GM18511 (cell line): ENCODE results near the gene EPAS1.
A peak's percentile ranks its signal among the peaks of the same experiment; 100 is the strongest.

Experiments used
- ATAC-seq: cut with Tn5 transposase; IDR thresholded peaks from one replicate; pipeline ENCODE4 v1.9.1; 2021; ENCODE audit warnings: mild to moderate bottlenecking, moderate library complexity; ENCODE audit not compliant: unreplicated experiment

The EPAS1 gene

DNA sequence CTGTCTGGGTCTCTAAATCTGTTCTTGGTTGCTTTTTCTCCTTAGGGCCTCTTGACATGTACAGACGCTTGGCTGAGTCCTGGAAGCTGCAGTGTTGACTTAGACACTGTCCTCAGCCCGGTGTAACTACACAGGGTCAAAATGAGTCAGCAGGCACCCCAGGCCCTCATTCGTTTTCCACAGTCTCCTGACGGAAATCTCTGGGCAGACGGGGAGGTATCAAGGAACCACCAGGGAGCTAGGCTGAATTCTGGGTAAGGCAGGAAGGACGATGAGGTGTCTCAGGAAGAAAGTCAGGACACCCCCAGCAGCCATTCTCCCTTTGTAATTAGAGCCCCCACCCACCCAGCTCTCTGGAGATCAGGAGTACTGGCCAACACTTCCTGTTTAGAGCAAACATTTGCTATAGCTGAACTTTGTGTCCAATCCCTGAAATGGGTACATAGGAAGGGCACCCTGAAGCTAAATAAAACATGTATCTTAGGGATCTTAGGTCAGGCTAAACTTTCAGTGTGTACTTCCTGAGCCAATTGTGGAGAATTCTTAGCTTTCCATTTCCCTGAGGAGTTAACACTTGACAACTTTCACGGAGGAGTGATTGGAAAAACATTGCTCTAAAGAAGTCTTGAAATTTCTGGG, 23.9 kb upstream of the EPAS1 start:
- no peak for ATAC-seq

DNA sequence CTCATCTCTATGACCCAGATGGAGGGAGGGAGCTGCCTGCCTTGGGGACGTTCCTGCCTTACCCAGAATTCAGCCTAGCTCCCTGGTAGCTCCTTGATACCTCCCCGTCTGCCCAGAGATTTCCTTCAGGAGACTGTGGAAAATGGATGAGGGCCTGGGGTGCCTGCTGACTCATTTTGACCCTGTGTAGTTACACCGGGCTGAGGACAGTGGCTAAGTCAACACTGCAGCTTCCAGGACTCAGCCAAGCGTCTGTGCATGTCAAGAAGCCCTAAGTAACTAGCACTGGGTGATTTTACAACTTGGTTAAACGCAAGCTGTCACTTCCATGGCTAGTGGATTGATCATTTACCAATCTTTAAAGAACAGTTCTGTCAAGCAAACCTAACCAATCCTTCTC, 23.3 kb upstream of the EPAS1 start:
- ATAC-seq = no peak

DNA sequence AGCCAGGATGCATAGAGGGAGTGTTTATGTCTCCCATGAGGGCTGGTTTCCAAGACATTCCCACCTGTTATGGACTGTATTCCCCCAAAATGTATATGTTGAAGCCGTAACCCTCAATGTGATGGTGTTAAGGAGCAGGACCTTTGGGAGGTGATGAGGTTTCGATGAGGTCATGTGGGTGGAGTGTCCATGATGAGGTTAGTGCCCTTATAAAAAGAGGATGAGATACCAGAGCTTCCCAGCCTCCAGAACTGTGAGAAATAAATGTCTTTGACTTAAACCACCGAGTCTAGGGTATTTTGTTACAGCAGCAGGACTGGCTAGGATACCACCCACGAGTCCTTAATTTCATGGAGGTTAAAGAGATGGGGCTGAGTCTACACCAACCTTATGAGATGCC, 22.6 kb upstream of the EPAS1 start:
- no peak for ATAC-seq

DNA sequence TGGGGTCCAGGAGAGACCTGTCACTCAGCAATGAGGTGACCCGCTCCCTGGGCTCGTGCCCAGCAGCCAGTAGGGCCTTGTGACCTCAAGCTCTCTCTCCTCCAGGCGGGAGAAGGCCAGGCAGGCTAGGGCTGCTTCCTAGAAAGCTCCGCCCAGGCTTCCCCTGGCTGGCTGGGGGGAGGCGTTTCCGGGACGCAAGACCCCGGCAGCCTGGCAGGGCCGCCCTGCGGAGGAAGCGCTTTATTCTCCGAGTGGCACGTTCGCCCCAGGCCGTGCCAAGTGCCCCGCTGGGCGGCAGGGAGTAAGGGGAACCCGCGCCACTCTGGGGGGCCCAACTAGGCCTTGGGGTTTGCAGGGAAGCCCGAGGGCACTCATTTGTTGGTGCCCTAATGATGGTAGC, 21.2 kb upstream of the EPAS1 start:
- ATAC-seq = no peak

DNA sequence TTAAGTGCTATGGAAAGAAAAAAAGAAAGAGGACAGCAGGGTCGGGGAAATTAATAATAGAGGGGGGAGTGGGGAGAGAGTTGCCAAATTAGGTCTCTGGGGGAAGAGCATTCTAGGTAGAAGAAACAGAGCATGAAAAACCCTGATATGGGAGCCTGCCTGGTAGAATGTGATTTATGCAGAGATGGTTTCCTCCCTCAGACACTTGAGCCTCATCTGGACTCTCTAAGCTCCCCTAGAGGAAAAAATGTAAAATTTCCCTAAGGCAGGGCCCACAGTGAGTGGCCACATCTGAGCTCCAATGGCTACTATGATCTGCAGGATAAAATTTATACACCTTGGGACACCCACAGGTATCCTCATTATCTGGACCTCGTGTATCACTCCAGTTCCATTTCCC, 20.6 kb upstream of the EPAS1 start:
- no peak for ATAC-seq

DNA sequence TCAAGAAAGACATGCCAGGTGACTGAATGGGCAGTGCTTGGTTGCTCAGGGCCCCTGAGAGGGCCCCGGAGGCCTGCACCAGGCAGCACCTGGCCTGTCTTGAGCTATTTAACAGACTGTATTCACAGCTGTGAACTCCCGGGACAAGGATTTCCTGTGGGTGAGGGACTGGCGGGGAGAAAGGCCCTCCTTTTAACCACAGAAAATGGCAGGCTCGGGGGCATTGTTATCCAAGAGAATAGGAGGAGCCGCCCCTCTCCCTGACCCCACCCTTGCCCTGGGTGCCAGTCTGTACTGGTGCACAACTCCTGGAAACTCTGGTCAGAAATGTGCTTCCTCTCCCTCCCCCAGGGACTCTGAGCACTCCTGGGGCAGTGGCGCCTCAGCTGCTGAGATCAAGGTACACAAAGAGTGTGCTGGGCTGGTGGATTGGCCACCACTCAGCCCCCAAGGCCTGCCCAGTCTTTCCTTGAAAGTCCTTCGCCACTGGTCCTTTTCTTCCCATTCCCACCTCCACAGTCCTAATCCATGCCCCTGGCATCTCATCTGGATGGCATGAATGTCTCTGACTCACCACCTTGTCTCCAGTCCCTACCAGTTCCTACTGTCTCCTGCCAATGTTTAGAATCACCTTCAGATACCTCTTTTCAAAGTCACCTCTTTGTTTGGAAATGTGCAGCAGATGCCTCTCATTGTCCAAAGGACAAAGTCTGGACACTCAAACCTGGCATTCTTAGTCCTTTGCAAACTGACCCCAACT, 19.6 kb upstream of the EPAS1 start:
- ATAC-seq = no peak

DNA sequence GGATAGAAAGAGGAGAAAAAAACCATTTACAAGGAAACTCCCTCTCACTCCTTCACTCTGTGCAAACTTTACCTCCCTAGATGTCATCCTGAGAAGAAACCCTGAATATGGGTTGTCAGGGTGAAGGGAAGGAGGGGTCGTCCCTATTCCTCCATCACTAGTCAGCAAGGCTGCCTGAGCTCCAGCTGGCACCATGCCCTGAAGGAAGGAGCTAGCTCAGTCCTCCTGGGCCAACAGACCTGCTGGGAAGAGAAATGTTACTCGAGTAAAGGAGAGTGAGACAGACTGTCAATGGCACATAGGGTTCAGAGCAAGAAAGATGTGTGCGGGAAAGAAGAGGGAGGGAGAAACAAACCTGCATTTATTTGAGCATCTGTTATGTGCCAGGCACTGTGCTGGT, 18.3 kb upstream of the EPAS1 start:
- no peak for ATAC-seq

DNA sequence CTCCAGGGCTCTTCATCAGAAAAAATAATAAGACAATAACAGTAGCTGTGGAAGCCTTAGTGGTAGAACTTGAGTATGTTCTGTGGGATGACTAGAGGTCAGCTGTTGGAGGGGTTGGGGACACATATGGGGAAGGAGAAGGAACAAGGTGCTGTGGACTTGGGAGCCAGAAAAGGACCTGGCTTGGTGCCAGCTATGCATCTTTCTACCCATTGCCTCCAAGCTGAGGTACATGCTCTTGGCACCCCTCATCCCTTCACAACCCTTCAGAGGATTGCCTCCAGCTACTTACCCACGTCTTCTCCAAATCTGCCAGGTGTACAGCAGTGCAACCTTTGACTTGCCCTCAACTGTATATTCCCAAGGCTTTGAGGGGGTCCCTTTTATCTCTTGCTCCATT, 15.3 kb upstream of the EPAS1 start:
- ATAC-seq = no peak

DNA sequence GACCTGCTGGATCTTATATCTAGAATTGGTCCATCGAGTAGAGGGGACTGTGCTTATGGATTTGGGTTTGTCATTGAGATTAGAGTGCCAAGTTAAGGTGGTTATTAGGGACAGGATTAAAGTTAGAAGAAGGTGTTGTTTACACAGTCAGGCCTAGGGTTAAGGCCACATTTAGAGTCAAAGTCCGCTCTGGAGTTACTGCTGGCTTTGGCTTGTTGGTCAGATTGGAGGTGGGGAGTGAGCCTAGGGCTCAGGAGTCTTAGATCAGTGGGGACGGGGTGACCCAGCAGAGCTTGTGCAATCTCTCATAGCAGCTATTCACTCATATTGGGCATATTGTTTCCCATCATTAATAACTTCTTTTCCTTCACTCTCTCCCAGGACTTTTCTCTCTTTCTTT, 13.5 kb upstream of the EPAS1 start:
- no peak for ATAC-seq

DNA sequence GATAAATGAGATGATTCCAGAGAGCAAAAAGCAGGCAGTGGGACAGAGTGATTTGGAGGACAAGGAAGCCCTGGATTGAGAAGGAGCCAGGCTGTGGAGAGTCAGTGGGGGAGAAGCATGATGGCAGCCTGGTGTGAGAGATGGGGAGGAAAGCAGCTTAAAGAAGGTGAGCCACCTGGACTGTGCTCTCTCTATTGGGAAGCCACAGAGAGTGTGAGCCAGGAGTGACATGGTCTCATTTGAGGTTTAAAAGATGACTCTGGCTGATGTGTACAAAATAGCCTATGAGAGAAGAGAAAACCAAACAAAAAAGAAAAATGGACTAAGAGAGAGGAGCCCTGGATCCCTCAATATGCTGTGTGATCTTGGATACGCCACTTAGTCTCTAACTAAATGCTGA, 12.9 kb upstream of the EPAS1 start:
- ATAC-seq = no peak

DNA sequence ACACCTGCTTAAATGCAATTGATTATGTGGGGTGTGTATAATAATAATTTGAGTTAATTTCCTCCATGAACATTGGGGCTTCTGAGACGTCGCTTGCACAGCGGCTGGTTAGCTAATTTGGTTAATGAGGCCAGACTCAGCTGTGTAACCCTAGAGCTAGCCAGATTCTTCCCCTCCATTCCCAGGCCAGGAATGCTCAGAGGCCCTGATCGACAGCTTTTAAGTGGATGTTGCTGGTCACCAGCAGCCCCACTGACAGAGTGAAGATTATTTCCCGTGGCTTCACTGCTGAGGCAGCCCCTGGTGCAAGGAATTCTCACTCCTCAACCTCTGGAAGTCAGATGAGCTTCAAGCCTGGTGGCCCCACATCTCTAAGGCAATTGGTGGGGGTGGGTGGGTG, 12.4 kb upstream of the EPAS1 start:
- ATAC-seq = no peak

DNA sequence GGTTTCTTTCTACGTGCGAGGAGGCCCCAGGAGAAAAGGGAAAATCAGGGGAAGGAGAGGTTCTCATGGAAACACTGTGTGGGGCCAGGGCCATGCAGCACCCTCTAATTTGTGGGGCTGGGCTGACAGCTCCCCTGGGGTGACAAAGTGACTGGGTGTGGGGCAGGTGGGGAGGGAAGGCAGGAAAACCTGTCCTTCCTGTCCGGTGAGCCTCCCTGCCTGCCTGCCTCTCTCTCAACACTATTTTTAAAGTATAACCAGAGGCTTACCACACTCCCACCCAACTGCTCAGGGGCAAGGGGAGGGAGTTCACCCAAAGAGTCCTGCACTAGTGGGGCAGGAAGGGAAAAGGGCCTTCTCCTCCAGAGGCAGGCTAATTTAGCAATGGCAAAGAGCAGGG, 10.5 kb upstream of the EPAS1 start:
- ATAC-seq = no peak

DNA sequence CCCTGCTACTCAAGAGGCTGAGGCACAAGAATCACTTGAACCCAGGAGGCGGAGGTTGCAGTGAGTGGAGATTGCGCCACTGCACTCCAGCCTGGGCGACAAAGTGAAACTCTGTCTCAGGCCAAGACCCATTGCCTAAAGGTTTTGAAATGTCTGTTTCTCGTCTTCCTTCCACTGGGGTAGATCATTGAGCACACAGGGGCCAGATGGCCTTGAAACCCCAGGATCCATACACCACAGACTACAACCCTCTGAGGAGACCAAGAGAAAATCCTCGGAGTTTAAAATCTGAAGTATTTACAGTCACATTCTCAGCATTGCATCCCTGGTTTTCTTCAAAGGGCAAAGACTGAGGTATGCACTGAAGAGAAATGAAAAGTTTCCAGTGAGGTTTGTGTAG, 7.1 kb upstream of the EPAS1 start:
- ATAC-seq = no peak

DNA sequence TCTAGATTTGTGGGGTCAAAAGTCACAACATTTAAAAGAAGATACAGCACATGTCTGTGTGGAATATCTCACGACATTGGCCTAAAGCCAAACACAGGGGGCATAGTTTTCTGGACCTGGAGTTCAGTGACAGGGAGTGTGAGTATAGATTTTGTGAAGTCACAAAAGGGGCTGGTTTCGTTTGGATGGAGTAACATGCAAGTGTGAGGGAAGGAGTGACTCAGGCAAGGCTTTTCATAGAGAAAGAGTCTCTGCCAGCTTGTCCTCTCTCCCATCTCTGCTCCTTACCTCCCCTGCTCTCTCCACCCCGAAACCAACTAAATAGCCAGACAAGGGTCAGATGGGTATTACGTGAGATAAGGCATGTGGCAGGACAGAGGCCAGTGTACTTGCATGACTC, 3.7 kb upstream of the EPAS1 start:
- ATAC-seq = no peak

DNA sequence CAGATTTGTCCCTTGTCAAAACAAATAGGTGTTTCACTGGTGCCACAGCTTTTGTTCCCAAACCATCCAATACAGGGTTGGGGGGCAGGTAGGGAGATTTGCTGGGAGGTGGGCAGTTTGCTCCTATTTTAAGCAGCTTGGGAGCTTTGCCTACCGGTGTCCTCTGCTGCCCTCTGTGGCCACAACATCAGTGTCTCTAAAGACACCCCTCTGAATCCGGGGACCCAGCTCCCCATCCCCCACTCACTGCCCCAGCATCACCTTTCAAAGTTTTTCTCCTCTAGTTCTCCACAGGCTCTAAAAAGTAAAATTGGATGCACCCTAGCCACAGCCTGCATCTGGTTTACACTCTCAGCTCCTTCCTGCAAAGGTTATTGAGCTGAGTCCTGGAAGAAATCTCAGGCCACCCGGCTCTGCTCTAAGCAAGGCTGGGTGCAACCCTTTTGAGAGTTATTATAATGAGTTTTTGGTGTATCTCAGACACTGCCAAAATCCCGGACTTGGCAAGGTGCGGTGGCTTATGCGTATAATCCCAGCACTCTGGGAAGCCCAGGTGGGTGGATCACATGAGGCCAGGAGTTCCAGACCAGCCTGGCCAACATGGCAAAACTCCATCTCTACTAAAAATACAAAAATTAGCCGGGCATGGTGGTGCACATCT, 2.9 kb upstream of the EPAS1 start:
- no peak for ATAC-seq

DNA sequence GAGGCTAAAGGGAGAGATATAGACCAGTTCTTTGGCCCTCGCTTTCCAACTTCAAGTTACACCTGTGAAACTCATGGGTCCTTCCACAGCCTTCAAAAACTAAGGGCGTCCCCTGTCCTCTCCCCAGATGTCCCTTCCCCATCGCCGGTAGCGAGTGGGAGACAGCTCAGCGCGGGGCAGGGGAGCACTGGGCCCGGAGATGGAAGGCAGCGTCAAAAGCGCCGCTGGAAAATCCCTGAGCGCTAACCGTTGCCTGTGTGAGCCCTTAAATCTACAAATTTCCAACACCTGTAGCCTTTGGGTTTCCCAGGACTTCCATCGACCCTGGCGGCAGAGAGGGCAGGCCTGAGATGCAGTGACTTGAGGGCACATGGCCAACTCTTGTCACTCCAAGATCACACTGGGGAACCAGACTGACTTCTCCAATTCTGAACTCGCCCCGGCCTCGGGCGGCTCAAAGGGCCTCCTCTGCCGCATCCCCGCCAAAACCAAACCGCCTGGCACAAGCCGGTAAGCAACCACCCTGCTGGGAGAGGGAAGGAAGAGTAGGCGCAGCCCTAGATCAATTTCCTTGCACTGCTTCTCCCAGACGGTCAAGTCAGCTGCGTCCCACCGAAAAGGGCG, 879 bp upstream of the EPAS1 start:
- no peak for ATAC-seq

DNA sequence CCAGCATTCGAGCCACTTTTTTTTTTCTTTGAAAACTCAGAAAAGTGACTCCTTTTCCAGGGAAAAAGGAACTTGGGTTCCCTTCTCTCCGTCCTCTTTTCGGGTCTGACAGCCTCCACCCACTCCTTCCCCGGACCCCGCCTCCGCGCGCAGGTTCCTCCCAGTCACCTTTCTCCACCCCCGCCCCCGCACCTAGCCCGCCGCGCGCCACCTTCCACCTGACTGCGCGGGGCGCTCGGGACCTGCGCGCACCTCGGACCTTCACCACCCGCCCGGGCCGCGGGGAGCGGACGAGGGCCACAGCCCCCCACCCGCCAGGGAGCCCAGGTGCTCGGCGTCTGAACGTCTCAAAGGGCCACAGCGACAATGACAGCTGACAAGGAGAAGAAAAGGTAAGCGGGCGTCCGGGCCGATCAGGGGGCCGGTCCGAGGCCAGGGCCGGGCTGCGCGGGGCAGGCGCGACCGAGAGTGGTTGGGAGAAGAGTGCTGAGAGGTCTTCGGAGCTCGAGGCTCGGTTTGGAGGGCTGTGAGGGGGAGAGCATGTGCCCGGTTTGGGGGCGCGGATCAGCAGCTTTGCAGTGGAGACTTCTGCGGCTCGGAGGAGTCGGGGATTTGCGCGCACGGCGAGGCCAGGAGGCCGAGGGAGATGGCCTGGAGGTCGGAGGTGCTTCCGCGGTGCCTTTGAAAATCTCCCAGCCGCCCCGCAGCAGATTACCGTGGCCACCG, 502 bp downstream of the EPAS1 start:
- peak; percentile 53 for ATAC-seq

DNA sequence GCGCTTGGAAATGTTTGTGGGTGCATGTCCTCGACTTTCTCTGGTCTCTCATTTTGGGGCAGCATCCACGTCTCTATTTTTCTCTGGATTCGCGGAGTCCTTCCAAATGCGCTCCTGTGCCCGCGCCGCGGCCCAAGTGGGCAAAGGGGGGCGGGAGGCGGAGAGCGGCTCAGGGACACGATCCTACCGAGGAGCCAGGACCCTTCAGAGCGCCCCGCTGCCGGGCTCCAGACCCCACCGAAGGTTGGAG, 990 bp downstream of the EPAS1 start:
- no peak for ATAC-seq

DNA sequence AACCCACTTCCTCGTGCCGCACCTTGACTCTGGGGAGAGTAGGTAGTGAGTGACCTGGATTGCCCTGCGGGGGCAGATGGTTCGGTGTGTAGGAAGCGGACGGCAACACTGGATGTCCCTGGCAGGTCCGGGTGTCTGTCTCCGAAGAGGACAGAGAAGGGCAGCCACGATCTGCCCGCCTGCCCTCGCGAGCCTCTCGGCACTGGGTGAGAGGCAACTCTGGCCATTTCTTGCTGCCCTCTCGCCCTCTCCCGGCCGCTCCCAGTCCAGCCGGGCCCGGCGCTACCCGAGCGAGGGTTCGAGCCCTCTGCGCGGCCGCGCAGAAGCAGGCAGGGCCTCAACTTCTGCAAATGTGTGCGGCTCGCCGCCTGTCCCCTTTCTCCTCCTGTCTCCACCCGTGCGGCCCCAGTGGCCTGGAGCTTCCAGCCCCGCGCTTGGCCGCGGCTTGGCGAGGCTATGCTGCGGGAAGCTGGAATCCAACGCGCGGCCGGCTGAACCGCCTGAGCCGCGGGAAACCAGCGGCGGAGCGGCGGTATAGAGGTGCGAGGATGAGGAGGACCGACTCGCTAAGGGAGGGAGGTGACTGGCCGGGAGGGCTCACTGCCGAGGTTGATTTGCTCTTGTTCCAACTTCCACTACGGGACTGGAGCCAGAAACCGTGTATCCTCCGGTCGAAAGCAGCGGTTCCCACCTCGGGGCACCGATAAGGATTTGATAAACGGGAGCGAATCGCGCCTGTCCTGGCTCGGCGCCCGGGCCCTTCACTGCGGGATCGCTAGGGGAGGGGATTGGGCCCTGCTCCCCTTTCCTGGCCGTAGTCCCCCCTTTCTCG, 1.5 kb downstream of the EPAS1 start:
- ATAC-seq = no peak

DNA sequence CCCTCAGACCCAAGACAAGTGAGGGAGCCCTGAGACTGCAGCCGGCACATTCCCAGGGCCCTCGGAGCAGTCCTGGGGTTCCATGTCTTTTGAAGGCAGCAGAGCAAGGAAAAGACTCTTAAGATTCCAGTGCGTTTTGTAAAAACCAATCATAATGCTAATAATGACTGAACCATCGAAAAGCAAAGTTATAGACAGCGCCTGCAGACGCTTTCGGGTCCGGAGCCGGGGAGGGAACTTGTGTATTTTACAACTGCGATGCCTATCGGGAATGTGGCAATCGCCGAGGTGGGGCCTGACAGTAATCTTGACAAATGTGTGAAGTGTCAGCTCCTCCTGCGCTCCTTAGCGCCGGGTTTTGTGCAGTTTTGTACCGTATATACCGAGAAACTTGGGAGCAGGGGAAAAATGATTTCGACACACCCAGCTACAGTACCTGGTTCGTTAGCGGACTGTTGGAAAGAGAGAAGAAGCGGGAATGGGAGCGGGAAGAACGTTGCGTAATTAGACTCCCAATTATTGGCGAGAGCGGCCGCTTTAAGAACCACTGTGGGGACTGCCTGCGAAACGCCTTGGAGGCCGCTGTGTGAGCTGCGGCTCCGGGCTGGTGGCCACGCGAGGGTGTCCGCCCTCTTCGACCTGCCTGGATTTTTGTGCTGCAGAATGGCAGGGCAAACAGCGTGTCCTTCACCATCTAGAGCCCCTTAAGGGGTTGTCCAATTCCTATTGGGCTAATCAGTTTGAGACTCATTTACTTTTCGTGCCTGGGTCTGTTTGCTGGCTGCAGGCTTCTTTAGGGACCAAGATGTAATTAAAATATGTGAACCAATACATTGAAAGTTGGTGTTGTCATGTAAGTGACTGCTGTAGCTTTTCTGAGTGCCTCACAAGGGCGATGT, 2.4 kb downstream of the EPAS1 start:
- ATAC-seq = no peak
